NCI-H1436 (cell line): ENCODE results near the gene ZNF385B.

Source experiments
- DNase-seq: peaks from one replicate; lab custom pipeline; 2025; lab: John Stamatoyannopoulos, UW

ZNF385B gene

DNA sequence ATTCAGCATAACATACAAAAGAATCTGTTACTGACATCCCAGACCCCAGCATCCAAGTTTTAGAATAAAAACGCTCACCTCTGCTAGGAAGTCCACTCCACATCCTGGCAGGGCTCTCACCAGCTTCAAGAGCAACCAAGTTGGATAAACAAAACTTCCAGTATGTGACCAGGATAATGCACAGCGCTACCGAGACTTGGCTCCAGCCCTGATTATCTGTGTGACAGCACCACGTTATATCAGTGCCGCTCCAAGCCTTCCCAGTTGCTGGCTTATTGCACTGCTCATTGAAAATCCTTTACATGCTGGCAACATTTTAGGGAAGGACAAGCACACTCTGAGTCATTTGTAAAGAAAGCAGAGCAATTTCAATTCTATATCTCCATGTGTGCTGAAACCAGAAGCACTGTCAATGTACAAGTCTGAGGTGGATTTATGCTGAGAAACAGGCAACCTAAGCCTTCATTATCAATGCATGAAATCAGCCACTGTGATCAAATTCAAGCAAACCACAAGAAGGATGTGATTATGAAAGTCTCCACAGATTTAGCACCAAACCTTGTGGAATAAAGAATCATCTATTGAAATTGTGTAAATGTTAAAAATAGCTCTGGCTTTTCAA, 115.7 kb downstream of the ZNF385B start:
- no peak for DNase-seq

DNA sequence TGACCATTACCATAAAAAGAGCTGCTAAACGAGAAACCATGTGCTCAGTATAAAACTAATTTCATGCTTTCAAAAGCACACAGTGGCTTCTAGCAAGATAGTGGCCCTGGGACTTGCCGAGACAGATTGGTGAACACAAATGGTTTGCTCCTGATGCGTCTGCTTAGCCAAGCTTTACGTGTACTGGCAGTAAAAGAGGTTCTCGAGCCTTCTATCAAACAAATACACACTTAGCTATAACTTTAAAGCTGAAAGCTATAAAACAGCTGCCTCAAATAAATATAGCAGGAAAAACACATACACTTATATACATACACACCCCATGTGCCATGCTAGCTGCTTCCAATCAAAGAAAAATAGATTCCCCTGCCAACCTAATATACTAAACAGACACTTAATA, 117.0 kb downstream of the ZNF385B start:
- DNase-seq = no peak

DNA sequence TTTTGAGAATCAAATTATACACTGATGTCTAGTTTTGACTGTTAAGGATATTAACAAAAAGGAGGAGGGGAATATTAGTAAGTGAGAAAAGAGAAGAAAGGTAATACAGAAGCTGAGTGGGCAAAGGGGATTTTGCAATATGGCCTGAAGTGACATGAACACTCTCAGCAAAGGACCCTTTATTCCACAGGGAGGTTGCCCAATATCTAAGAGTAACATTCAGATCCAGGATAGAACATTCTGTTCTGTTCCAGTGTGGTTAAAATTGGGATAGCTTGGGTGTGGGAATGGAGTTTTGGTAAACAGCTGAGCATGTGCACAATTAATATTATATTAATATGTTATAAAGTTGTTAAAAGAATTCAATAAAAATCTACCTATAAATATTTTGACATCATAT, 120.1 kb downstream of the ZNF385B start:
- DNase-seq = no peak

DNA sequence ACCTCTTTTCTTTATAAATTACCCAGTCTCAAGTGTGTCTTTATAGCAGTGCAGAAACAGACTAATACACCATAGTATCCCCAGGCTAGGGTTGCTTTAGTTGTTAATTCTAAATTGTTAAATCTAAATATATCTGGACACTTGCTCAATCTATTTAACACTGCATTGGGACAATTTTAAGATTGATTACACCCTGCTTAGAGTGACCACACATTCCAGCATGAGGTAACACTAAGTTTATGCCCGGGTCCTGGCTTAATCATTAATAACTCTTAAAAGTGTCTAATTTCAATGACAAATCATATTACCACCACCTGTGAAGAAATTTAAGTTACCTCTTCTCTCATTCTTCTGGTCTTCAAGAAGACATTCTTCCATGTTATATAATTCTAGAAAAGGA, 131.4 kb downstream of the ZNF385B start:
- no peak for DNase-seq

DNA sequence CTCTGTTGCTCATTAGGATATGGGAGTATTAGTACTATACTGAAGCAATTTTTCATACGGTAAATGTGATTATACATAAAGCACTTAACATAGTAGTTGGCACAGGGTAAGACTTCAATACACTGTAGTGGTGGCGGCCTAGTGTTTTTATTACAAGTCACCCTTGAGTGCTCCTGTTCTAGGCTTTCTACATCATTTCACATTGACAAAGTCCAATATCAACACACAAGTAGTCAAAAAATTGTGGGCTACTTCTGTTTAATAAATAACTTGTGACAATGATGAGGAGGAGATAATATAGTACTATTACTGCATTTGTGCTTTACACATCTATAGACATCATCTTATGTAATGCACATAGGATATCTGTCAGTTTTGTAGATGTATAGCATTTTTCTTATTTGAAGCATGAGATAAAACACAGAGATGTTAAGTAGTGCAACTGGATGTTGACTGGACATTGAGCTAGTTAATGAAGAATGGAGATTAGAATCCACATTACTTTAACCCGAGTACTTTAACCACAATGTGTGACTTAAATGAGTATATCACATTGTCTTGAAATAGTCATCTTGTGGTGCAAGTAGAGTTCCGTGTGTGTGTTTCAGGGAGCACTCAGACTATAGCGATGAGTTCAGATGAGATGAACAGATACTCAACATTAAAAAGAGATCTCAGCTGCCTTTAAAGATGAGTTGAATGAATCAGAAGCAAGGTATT, 134.8 kb downstream of the ZNF385B start:
- DNase-seq = no peak

DNA sequence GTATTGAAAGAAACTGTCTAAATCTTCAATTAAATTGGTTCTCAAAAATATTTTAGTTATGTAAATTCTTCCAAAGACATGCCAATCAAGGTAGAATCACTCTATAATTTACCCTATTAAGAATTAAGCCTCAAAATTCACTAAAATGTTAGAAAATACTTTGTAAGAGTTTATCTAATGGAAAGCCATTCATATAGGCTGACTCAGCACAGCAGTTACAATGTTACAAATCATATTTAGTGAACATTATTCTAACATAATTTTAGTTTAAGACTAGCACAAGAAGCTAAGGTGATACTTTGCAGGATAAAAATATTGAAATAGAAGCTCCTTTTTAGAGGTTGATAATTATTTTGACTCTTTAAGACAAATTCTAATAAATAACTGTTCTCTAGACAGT, 137.0 kb downstream of the ZNF385B start:
- DNase-seq = no peak

DNA sequence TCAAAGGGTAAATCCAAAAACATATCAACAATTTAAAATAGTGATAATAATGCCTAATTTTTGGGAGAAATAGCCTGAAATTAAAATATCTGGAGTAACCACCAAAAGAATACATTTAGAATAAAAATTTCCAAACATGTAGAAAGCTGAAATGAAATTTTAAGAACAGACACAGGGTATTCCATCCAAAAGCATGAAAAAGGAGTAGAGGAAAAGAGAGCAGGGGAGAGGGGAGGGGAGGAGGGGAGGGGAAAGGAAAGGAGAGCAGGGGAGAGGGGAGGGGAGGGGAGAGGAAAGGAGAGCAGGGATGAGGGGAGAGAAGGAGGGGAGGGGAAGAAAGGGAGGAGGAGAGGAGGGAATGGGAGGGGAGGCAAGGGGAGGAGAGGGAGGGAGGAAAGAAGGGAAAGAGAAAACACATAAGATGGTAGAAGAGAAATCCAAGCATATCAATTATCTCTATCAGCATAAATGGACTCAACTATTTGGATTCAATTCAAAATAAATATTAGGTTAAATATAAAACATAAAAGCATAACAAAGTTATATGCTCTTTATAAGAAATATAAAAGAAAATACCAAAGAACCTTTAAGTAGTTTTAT, 141.1 kb downstream of the ZNF385B start:
- DNase-seq = no peak

DNA sequence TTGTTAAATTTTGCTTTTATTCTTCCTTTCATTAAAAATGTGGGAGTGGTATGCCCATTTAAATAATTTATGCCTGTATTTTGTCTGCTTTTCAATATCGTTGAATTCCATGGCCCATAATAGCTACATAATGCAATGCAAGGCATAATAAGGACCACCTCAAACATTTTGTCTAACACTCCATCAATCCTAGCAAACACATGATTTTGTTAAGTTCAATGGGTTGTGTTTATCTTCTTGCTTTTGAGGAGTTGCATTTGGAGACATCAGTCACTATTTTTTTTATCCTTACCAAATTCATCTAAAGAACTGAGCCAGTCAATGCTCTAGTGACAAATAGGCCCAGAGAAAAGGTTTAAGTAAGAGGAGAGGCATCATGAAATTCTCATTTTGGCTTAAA, 145.5 kb downstream of the ZNF385B start:
- DNase-seq = no peak

DNA sequence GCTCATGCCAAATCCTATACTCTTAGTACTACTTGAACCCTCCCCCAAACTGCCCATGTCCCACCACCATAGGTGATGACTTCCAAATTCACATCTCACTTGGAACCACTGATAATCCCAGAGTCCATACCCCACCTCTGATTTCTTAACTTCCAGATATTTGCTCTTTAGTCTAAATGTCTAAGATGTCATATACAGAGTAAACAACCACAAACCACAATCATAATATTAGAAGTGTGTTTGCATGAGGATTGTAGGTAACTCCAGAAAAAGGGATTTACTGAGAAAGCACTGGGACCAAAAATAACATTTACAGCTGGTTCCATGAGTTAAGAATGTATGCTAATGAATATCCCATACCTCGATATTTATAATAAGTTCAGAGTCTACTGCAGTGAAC, 146.2 kb downstream of the ZNF385B start:
- DNase-seq = no peak

DNA sequence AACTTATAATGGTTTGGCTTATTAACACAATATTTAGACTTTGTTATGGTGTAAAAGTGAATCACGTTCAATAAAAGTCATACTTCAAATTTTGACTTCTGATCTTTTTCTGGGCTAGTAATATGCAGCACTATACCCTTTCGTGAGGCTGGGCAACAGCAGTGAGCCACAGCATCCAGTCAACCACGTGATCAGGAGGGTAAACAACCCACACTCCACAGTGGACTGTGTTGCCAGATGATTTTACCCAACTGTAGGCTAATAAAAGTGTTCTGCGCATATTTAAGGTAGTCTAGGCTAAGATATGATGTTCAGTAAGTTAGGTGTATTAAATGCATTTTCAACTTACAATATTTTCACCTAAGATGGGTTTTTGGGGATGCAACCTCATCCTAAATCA, 148.6 kb downstream of the ZNF385B start:
- DNase-seq = no peak

DNA sequence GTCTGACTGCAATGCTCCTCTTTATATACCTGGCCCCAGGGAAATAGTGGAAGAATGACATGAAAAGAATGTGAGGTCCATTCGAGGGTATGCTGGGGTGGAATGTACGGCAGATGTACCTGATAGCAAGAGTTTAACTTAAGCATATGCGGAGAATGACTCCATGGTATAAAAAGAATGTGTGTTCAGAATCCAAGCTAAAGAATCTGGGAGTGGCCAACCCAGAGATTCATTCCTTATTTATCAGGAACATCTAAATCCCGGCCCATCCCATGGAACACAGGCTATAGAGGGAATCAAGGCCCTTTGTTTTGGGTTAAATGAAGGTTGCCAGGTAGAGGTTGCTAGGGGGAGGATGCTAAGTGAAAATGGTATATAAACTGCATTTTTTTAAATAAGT, 150.0 kb downstream of the ZNF385B start:
- no peak for DNase-seq

DNA sequence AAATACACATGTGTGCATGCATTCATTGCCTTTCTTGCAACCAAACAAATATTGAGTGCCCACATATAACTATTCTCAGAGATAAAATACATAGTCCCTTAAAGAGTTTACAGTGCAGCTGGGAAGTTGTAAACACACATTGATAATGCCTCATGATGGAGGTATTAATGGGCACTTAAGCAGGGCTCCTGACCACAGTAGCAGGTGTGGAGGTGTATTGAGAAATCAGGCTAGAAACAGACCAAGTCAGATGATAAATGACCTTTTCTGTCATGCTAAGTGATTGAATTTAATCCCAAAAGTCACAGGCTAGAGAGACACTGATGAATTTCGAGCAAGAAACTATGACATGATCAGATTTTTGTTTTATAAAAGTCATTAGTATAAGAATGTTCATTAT, 157.7 kb downstream of the ZNF385B start:
- DNase-seq = no peak

DNA sequence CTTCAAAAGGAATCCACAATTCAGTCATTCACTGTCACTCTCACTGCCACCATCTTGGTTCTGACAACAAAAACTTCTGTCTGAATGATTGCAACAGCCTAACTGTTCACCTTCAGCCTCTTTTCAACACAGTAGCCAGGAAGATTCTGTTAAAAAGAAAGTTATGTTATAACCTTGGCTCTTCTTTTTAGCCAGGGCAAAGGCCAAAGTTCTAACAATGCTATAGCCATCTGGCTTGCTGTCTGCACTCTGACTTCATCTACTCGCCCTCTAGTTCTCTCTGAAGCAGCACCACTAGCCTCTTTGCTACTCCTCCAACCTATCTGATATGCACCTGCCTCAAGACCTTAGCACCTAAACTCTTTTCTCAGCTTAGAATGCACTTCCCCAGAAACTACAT, 158.5 kb downstream of the ZNF385B start:
- DNase-seq = no peak

DNA sequence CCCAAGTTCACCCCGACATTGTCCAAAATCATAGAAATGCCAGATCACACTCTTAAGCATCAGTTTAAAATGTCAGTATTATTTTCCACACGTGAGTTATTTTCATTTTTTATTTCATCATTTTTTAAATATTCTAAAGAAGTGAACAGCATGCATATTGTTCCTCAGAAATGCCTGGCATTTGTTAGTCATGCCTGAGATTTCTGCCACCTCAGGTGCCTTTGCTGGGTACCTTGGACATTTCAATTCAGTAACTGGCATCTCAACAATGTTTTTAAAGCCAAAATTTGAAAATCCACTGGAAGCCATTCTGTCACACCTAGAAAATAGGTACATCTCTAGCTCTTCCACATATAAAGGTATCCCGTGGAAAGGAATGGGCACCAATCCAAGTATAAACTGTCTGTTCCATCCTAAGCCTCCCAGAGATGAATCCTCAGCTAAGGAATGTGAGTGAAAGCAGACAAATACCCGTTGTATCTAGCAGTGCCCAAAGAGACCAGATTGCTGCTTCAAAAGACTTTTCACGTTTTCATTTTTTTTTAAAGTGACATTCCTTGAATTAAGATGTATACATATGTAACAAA, 159.8 kb downstream of the ZNF385B start:
- no peak for DNase-seq

DNA sequence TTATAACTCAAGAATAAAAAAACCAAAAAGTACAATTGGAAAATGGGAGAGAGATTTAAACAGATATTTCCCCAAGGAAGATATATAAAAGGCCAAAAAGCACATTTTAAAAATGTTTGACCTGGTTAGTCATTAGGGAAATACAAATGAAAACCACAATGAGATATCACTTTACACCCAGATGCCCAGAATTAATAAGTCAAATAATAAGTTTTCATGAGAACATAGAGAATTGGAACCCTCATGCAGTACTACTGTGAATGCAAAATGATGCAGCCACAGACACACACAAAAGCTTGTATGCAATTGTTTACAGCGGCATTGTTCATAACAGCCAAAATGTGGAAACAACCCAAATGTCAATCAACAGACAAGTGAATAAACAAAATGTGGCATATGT, 165.9 kb downstream of the ZNF385B start:
- no peak for DNase-seq

DNA sequence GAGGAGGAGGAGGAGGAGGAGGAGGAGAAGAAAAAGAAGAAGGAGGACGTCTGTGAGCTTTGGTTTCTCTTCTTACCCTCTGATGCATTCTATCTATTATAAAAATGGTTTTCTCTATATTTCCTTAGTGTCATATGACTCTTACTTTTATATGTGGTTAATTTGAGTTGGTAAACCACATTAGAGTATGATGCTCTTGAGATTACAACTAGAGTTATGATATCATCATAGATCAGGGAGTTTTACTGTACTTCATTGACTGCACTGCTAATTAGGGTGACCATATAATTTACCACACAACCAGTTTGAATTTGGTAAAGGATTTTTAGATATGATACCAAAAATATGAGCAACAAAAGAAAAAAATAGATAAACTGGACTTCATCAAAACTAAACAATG, 166.4 kb downstream of the ZNF385B start:
- DNase-seq = no peak

DNA sequence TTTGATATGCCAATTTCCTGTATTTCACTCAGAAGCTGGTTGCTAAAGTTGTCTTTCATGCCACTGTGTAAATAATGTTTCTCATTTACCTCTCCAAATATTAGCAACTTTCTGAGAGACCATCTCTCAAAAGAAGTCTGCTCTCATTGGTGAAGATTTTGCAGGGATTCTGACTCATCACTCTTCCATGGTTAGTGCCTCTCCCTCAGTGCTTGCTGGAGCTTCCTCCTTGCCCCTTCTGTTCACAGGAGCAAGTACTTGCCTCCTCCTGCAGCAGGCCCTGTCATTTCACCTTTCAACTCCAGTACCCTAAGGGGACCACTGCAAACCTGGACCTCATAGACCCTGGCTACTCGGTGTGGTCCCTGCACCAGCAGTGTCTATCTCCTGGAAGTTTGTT, 168.8 kb downstream of the ZNF385B start:
- DNase-seq = no peak

DNA sequence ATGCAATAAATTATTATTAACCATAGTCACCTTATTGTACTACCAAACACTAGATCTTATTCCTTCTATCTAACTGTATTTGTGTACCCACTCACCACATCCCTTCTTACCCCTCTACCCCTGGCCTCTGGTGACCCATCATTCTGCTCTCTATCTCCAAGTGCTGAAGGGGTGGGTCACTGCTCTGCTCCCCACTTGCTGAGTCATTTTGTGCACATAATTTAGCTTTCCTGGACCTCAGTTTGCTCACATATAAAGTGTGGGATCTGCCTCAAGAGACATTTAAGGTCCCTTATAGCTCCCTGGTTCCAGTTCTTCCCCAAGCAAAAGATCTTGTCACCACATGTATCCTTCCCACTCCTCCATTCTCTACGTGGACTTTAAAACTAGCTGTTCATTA, 169.4 kb downstream of the ZNF385B start:
- no peak for DNase-seq

DNA sequence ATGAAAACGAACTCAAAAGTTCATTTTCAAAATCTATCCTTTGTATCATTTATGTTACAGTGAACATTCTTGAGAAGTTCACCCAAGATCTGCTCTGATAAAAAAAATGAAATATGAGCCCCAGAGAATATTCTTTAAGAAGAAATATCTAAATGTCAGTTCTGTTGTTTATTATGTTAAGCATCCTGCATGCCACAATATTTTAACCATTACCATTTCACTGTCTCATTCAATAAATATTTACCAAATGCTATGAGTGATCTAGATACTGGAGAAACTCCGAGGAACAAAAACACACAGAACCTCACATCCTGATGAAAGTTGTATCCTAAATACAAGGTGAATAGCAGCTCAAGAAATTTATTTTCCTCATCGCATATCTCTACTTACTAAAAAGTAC, 170.2 kb downstream of the ZNF385B start:
- no peak for DNase-seq

DNA sequence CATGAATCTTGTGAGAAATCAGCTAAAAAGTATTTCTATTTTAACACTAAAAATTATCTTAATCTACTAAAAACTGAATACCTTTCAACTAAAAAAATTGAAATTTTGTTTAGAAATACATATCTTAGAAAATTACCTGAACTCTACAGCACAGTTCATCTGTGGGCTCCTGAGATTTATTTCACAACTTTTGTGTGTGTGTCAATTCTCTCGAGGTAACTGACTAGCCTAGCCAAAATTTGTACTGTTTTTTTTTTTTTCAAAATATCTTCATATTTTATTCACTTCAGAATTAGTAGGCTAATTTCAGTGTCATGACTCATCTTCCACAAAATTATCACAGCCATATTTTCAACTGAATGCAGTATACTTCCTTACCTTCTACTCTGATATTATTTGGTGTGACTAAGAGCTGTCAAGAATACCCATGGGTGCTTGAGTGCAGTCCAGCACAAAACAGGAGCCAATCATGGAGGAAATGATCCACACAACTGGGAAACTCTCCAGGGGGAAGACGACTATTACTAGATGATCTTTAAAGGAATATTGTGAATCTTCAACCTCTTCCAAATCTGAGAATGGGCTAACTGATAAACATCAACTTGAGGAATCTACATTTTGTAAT, 174.6 kb downstream of the ZNF385B start:
- DNase-seq = no peak

DNA sequence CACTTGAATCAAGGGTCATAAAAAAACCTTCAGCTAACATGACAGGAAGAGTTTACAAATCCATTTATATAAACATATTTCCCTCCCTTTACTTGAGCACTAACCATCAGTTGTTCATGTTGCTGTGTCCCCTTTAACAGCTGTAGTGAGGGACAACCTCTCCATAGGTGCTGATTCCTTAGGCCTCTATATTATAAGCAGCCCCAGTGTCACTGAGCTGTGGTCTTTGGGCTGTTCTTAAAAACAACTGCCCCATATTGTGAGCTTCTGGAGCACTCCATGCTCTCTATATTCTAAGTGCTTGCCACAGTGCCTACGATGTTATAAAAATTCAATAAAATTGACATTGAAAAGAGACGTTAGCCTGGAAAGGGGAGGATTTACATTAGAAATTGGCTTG, 175.3 kb downstream of the ZNF385B start:
- DNase-seq = no peak

DNA sequence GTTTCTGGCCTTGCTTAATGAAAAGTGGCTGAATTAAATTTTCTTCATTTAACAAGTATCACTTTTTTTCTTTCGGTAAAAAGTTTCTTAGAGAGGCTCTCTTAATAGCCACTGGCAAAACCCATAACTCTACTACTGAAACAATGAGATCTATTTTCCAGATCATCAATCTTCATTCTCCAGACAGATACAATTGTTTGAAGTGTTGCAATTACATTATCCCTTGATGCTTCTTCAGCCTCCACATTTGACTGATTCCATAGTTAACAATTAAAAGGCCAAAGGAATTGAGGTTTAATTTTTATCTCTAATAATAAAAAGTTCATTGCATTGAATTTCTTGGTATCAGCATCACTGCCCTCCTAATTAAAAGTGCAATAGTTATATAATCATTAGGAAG, 176.3 kb downstream of the ZNF385B start:
- no peak for DNase-seq

DNA sequence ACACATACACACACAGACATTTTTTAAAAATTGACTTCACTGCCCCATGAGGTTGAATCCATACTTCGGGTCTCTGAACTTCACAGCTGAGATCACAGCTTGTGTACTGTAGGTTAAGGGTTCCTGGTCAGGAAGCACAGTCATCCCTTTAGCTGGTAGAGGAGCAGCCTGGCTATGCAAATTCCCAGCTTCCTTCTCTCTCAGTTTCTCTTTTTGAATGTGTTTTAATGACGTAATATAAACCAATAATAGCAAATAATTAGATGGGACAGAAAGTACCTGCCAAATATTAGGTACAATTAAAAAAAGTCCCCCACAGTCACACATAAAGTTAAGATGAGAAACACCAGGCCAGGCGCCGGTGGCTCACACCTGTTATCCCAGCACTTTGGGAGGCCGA, 178.7 kb downstream of the ZNF385B start:
- no peak for DNase-seq
